A549 treated with GW870086 at 1 μM for 4 hours (cell line): ENCODE data around the gene EPOP. TPM values are rescaled to one million over a fixed set of nuclear protein-coding genes. Genes with fewer than 3 reads are reported as not detected.

Experiments used
- total RNA-seq: library from RNA; stranded (reverse); fragments of 200-300 nt; extraction: Qiagen RNA extraction; gene quantifications from 5 replicates; pipeline ENCODE4 v1.2.3, GENCODE V29; 2022; ENCODE audit warnings: low read depth

The EPOP gene
- total RNA-seq, result 9.8 to 13.2 TPM (median 12.6 TPM) in 5 replicates

DNA sequence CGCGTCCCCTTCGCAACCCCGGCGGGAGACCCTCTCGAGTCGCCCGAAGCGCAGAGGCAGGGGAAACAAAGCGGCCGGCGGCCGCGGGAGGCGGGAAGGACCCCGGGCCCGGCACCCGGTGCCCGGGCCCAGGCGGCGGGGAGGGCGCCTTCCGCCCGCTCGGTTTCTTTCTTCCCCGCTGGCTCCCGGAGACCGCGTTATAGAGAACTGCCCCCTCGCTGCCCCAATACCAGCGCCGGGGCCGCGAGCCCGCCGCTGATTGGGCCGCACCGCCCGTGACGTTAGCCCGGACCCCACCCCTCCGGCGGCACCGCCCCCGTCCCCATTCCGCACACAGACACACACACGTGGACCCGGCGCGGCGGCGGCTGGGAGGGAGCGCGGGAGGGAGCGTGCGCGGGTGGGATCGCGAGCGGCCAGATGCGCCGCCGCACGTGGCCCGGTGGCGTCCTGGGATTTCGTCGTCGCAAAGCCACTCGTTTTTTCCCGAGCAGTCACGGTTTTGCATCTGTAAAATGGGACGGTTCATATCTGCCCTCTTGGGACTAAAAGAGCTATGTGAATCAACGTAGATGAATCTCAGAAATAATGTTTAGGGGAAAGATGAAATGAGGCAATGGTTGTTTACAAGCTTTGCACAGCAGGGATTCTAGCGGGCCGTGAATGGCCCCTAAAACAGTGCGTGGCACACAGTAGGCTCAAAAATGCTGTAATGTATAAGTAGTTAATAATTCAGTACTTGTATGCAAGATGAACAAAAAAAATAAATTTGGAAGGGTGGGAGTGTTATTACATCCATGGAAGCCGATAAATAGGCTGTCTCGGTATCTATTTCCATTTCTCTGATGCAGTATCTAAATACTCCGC lies at the start of gene EPOP:
Gene EPOP, minus strand, starts transcription at position 209 of the 867 bp plus-strand sequence. CDS start 462 bp downstream, outside the sequence.

DNA sequence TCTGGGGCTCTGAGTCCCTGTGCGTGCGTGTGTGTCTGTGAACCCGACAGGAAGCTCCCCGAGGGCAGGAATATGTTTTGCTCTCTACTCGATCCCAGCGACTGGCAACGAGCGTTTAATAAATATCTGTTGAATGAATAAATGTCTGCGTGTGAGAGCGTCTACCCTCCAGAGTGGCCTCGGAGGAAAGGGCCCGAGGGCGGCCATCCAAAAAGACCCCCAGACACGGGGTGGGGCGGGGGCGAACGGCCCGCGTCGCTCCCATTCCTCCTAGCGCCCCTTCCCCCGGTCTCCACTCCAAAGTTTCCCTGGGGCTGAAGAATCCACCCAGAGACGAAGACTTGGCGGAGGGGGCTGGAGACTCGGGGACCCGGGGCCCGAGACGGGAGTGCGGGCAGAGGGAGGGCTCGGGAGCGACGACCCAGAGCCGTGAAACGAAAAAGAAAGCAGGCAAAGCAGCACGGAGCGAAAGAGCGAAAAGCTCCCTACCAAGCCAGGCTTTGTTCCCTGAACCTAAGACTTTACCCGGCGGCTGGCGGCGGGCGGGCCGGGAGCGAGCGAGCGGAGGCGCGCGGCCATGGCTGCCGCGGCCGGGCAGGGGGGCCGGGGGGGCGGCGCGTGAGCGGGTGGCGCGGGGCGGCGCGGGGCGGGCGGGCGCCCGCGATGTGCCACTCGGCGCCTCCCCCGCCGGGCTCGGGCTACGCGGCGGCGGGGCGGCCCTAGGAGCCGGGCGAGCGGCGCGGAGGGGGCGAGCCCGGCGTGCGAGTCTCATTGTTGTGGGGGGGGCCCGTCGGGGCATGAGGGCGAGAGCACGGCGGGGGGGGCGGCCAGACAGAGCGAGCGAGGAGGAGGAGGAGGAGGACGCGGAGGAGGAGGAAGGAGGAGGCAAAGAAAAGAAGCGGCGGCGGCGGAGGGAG lies 30.1 kb upstream of the EPOP start, which contains the start of gene MLLT6:
Gene MLLT6, plus strand, starts transcription at position 668 of the 917 bp plus-strand sequence. CDS start 360 bp downstream, outside the sequence.

Other genes with a start within 250 kb of the EPOP start
- gene ARHGAP23, start 246.5 kb downstream of the EPOP start, total RNA-seq, result 59.2 to 77.3 TPM (median 70.2 TPM) in 5 replicates
- 1.4 to 3.1 TPM (median 2.6 TPM) in 5 replicates for gene SRCIN1, start 69.0 kb downstream of the EPOP start, total RNA-seq
- 20.1 to 31.5 TPM (median 29.5 TPM) in 5 replicates for gene MLLT6, start 30.3 kb upstream of the EPOP start, total RNA-seq
- gene CISD3, start 55.4 kb upstream of the EPOP start, total RNA-seq, result 53.3 to 103 TPM (median 92.4 TPM) in 5 replicates
- 31.5 to 53.9 TPM (median 52.9 TPM) in 5 replicates for gene PCGF2, start 73.4 kb upstream of the EPOP start, total RNA-seq
- 356 to 463 TPM (median 422 TPM) in 5 replicates for gene PSMB3, start 77.8 kb upstream of the EPOP start, total RNA-seq
- 33.1 to 45.1 TPM (median 42.1 TPM) in 5 replicates for gene PIP4K2B, start 124.6 kb upstream of the EPOP start, total RNA-seq
- 20.5 to 24.6 TPM (median 21.7 TPM) in 5 replicates for gene CWC25, start 150.4 kb upstream of the EPOP start, total RNA-seq
- gene RPL23, start 178.8 kb upstream of the EPOP start, total RNA-seq, result 2,567 to 3,166 TPM (median 2,626 TPM) in 5 replicates
- gene LASP1, start 195.1 kb upstream of the EPOP start, total RNA-seq, result 255 to 274 TPM (median 264 TPM) in 5 replicates